Keratinocyte (primary cell): ENCODE data around the gene ETFA.

ENCODE experiments used
- EZH2 ChIP-seq: IDR thresholded peaks from one replicate; pipeline ENCODE4 v1.6.1; 2012; ENCODE audit warnings: inconsistent platforms, mild to moderate bottlenecking, low read length, moderate library complexity
- TF ChIP-seq, protein P1 (sequence below), 3 experiments: IDR thresholded peaks in 1 of 3; conservative IDR thresholded peaks in 1 of 3; optimal IDR thresholded peaks in 1 of 3; 2 replicates in 2 of 3; 3 replicates in 1 of 3; pipeline versions ENCODE3 to v1.5.1; 2011; ENCODE audit warnings: low read length in 3 of 3, mild to moderate bottlenecking in 3 of 3, moderate library complexity in 2 of 3, control low read depth in 1 of 3, inconsistent platforms in 1 of 3; ENCODE audit not compliant: insufficient read depth in 2 of 3; ENCODE audit errors: extremely low read depth in 1 of 3

DNA sequence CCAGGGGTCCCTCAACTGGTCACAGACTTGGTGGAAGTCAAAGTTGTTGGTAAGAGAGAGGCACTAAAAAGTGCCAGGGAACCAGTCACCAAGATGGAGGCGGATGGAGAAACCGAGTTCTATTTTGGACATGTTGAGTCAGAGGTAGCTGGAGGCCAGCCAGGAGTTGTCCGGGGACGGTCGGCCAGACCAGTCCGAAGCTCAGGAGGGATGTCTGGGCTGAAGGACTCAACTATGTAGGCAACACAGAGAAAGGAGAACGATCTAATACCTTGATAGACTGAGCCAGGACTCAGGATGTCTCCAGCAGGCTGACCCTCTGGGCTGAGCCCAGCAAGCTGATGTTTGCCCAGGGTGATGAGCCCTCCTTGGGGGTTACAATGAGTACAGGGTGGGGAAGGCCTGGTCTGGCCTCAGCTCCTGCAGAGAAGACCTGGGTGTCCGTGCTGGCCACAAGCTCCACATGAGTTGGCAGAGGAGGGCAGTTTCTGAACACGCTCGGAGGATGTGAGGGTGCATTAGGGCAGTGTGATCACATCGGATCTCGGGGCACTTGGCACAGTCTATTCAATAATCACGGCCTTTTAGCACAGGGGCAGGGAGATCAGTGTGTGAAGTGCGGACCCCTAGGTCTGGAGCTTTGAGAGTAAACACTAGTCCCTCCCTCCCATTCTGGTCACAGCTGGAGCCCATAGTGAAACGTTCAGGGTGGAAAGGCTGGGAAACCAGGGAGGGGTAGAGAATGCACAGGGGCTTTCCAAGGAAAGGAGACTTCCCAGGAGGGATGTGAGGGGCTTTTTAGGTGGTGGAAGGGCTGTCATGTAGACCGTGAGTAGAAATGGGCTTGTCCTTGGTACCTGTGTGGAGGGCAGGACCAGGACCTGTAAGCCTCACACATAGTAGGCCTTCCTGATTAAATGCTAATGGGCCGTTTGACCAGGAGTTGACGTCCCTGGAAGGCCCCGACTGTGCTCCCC lies 111.9 kb downstream of the ETFA start:
- TF ChIP-seq, protein P1, sequence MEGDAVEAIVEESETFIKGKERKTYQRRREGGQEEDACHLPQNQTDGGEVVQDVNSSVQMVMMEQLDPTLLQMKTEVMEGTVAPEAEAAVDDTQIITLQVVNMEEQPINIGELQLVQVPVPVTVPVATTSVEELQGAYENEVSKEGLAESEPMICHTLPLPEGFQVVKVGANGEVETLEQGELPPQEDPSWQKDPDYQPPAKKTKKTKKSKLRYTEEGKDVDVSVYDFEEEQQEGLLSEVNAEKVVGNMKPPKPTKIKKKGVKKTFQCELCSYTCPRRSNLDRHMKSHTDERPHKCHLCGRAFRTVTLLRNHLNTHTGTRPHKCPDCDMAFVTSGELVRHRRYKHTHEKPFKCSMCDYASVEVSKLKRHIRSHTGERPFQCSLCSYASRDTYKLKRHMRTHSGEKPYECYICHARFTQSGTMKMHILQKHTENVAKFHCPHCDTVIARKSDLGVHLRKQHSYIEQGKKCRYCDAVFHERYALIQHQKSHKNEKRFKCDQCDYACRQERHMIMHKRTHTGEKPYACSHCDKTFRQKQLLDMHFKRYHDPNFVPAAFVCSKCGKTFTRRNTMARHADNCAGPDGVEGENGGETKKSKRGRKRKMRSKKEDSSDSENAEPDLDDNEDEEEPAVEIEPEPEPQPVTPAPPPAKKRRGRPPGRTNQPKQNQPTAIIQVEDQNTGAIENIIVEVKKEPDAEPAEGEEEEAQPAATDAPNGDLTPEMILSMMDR (optimal IDR thresholded peaks at IDR 0.05 in 1 of 3, IDR thresholded peaks at IDR 0.05 in 1 of 3, conservative IDR thresholded peaks at IDR 0.05 in 1 of 3; ENCODE audit: extremely low read depth in 1 of 3, insufficient read depth in 2 of 3, low read length in 3 of 3): no peak
- TF ChIP-seq EZH2: no peak
